Esophagus squamous epithelium (tissue), 5 donors: Measurements from ENCODE around the gene HDAC10. TPM values are rescaled to one million over a fixed set of nuclear protein-coding genes. Genes with fewer than 3 reads are reported as not detected.
A peak's percentile ranks its signal among the peaks of the same experiment; 100 is the strongest.

Experiments used
- DNase-seq: peaks from one replicate; lab custom pipeline; 2025; lab: John Stamatoyannopoulos, UW
- H3K27ac ChIP-seq, 4 donors: fragments of 200-600 bp; sonication (generic); one replicate each; pipeline ENCODE4 v1.5.1; 2016 to 2019; ENCODE audit warnings: mild to moderate bottlenecking in 1 of 4
- H3K27me3 ChIP-seq, 4 donors: fragments of 200-600 bp; sonication (generic); 1 replicate in 3 of 4; 2 replicates in 1 of 4; pipeline versions ENCODE4 v1.5.1 to v1.6.0; 2017 to 2021; ENCODE audit warnings: antibody characterized with exemption in 1 of 4
- H3K36me3 ChIP-seq, 3 donors: fragments of 200-600 bp; sonication (generic); one replicate each; pipeline ENCODE4 v1.5.1; 2016 to 2019
- H3K4me1 ChIP-seq, 3 donors: fragments of 200-600 bp; sonication (generic); one replicate each; pipeline ENCODE4 v1.5.1; 2017 to 2019
- H3K4me3 ChIP-seq, 4 donors: fragments of 200-600 bp; sonication (generic); 1 replicate in 3 of 4; 2 replicates in 1 of 4; pipeline ENCODE4 v1.5.1; 2016 to 2019; ENCODE audit warnings: mild to moderate bottlenecking in 2 of 4, moderate library complexity in 1 of 4
- H3K9me3 ChIP-seq, 3 donors: fragments of 200-600 bp; sonication (generic); one replicate each; pipeline ENCODE4 v1.5.1; 2016 to 2019
- CTCF ChIP-seq, 6 experiments: fragments of 450-650 bp in 4 of 6; fragments of 200-600 bp in 2 of 6; sonication (generic) in 2 of 6; IDR thresholded peaks; one replicate each; pipeline ENCODE4 v1.5.1; 2016 to 2019; ENCODE audit warnings: antibody characterized with exemption in 6 of 6, mild to moderate bottlenecking in 4 of 6, moderate library complexity in 4 of 6
- POLR2A ChIP-seq, 4 donors: fragments of 450-650 bp; IDR thresholded peaks; one replicate each; pipeline ENCODE4 v1.6.1; 2017; ENCODE audit warnings: antibody characterized with exemption in 4 of 4, mild to moderate bottlenecking in 4 of 4, moderate library complexity in 3 of 4
- WGBS, 2 donors: methylation state at CpG; one replicate each; pipeline ENCODE4 v1.1.5; 2018; 5-methylcytosine and 5-hydroxymethylcytosine counted together
- intact Hi-C: fragments of 100-400 bp; cut with DNase I; formaldehyde crosslinking; loops from one replicate; pipeline ENCODE4 v1.15.0; 2022
- total RNA-seq, 4 donors: library from RNA; depleted of rRNA; stranded (reverse); fragments of >200 nt; gene quantifications; one replicate each; pipeline ENCODE4 v1.1.0, GENCODE V29; 2016
- donor health status: DM: yes; HTN: yes; CAD: no.

Gene HDAC10
- total RNA-seq, 4 donors from 2014 or later = 18.2 to 46.3 (median 35.6) TPM

DNA sequence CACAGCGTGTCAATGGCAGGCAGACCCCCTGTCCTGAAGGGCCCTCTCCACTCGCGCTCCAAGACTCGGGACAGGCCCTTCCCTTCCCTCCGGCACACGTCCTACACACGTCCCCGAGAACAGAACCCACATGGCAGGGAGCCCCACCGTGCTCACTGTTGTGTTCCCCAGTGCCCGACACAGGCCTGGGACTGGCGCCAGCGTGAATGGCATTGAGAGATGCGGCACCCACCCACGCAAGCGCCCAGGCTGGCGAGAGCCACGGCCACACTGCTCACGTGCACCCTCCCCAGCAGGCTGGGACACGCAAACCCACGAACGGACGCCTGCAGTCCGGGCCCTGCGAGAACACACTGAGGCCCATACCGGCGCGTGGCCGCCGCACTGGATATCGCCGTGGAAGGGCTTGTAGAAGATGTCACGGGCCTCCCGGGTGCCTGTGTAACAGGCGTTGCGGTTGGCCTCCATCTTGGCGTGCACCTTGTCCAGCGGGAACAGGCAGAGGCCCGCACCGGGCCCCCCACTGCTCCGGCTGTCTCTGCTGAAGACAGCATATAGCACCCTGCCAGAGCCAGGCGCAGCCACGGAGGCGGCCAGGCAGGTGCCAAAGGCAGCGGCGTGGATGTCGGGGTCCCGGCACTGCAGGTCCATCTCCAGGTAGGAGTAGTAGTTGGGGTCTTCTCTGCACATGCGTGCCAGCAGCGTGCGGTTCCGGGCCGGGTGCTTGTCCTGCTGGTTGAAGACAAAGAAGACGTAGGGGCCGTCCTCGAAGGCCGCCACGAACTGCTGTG is 38.3 kb upstream of the HDAC10 start:
- DNase-seq = no peak
- no peak for TF ChIP-seq POLR2A (IDR thresholded peaks at IDR 0.05)
- TF ChIP-seq CTCF (IDR thresholded peaks at IDR 0.05) = no peak
- no peaks in the 10 kb centered on the region for H3K9me3 ChIP-seq
- peaks cover 25 to 94% (median 26%) of the 10 kb centered on the region in 3 donors for H3K4me1 ChIP-seq
- no peaks in the 10 kb centered on the region for H3K27me3 ChIP-seq
- intact Hi-C loops = no loop called here
- H3K4me3 ChIP-seq = no peak overlapping the region
- no peak overlapping the region for H3K27ac ChIP-seq
- H3K36me3 ChIP-seq = peaks cover 47 to 78% (median 50%) of the 10 kb centered on the region in 3 donors
- 30 to 98% methylated on average over 2 to 7 of the region's 57 CpGs for WGBS, 2 donors

- intact Hi-C loops = no loop called here
- no peaks in the 10 kb centered on the region for H3K27me3 ChIP-seq
- H3K36me3 ChIP-seq = peaks cover 60 to 88% (median 64%) of the 10 kb centered on the region in 3 donors
Measured at GRCh38 chr22:50287731-50288130, 36.7 kb upstream of the HDAC10 start.

DNA sequence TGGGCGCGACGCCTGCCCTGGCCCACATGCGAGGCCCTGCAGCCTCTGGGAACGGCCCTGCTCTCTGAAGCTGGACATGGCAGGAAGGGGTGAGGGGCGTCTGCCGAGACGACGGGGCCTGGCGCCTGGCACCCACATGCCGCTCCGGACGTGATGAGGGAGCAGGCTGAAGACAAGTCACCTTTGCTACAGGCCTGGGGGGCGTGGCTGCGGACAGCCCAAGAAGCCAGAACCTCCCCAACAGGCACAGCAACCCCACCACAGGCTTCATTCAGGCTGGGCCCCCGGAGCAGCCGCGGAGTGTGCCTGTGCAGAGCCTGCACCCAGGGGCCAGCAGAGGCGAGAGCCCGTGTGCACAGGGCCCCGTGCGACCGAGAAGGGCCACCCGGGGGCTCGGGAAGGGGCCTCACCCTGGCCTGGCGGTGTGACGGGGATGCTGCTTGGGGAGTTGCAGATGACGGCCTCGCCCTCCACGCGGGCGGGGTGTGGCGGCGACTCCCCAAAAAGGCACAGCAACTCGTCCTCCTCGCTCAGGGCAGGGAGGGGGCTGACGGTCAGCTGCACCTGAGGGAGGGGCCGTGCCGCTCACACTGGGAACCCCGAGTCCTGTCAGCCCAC is 35.7 kb upstream of the HDAC10 start:
- Histone ChIP-seq H3K27ac (peak overlapping the region in 2 of 4 donors; percentile 19 to 68), H3K4me3 (no peak overlapping the region), H3K9me3 (no peaks in the 10 kb centered on the region), H3K27me3 (no peaks in the 10 kb centered on the region), H3K4me1 (peaks cover 10 to 94% (median 15%) of the 10 kb centered on the region in 3 donors), H3K36me3 (peaks cover 68 to 95% (median 71%) of the 10 kb centered on the region in 3 donors)
- intact Hi-C loops = no loop called here
- no peak for DNase-seq
- WGBS, 2 donors = 94% methylated on average over 11 of the region's 40 CpGs; no CpG with 5 or more reads in 1 of the 2 donors
- TF ChIP-seq POLR2A (IDR thresholded peaks at IDR 0.05) = no peak
- no peak for TF ChIP-seq CTCF (IDR thresholded peaks at IDR 0.05)

More at GRCh38 chr22:50287731-50288130, 36.7 kb upstream of the HDAC10 start:
- Histone ChIP-seq H3K4me1 (peaks cover 9 to 94% (median 17%) of the 10 kb centered on the region in 3 donors), H3K4me3 (no peak overlapping the region), H3K9me3 (no peaks in the 10 kb centered on the region), H3K27ac (peak overlapping the region in 1 of 4 donors; percentile 68)
- DNase-seq = no peak
- TF ChIP-seq POLR2A (IDR thresholded peaks at IDR 0.05) (no peak), CTCF (IDR thresholded peaks at IDR 0.05) (no peak)
- 89% methylated on average over 7 of the region's 31 CpGs; no CpG with 5 or more reads in 1 of the 2 donors for WGBS, 2 donors

DNA sequence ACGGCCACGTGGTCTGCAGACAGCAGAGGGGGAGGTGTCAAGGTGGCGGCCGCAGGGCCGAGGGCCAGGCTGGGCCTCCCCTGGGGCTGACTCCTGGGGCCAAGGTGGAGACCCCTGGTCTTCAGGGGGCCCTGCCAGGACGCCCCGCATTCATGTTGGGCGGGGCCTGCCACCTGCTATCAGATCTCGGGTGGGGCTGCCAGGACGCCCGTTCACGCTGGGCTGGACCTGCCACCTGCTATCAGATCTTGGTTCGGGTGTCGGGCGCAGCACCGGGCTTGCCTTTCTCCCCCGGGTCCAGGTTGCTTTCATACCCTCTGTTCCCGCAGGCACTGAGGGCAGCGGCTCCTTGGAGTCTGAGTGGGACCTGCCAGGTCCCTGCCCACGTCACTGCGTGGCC is 35.2 kb upstream of the HDAC10 start:
- TF ChIP-seq POLR2A (IDR thresholded peaks at IDR 0.05) (no peak), CTCF (IDR thresholded peaks at IDR 0.05) (no peak)
- no peaks in the 10 kb centered on the region for H3K27me3 ChIP-seq
- WGBS, 2 donors = 73 to 76% methylated on average over 3 to 6 of the region's 21 CpGs
- peaks cover 73 to 95% (median 76%) of the 10 kb centered on the region in 3 donors for H3K36me3 ChIP-seq
- H3K9me3 ChIP-seq = no peaks in the 10 kb centered on the region
- H3K4me1 ChIP-seq = peaks cover 14 to 94% (median 19%) of the 10 kb centered on the region in 3 donors
- peak overlapping the region in 2 of 4 donors; percentile 33 to 68 for H3K27ac ChIP-seq
- intact Hi-C loops = no loop called here
- DNase-seq = no peak
- no peak overlapping the region for H3K4me3 ChIP-seq
